K562 (cell line): ENCODE results near the gene GPHA2. TPM values are rescaled to one million over a fixed set of nuclear protein-coding genes. Genes with fewer than 3 reads are reported as not detected.

Experiments used
- AFF4 ChIP-seq: sonication (generic); formaldehyde crosslinking; IDR thresholded peaks from 2 replicates; pipeline ENCODE4 v1.8.0; 2023; ENCODE audit warnings: mild to moderate bottlenecking, missing genetic modification reagents
- CC2D1A ChIP-seq: fragments of 450-650 bp; IDR thresholded peaks from 2 replicates; pipeline ENCODE4 v1.6.1; 2017; ENCODE audit warnings: mild to moderate bottlenecking
- COPS2 ChIP-seq: fragments of 450-650 bp; conservative IDR thresholded peaks from 2 replicates; pipeline ENCODE4 v1.6.1; 2016; ENCODE audit warnings: mild to moderate bottlenecking, moderate library complexity
- CXXC5 ChIP-seq: fragments of 250-450 bp; sonication (Bioruptor Pico); IDR thresholded peaks from 2 replicates; pipeline ENCODE4 v1.8.0; 2022; ENCODE audit warnings: inconsistent platforms, mild to moderate bottlenecking, moderate library complexity
- DMBX1 ChIP-seq: fragments of 250-450 bp; sonication (Bioruptor Pico); IDR thresholded peaks from 2 replicates; pipeline ENCODE4 v1.8.0; 2022; ENCODE audit warnings: inconsistent platforms, mild to moderate bottlenecking, moderate library complexity, borderline replicate concordance
- EP300 ChIP-seq: IDR thresholded peaks from 2 replicates; pipeline ENCODE4 v1.6.1; 2012; ENCODE audit warnings: low read length, improper control_type of control experiment
- HBP1 ChIP-seq: fragments of 450-650 bp; formaldehyde crosslinking; IDR thresholded peaks from 2 replicates; pipeline ENCODE4 v1.4.0; 2022; ENCODE audit warnings: missing genetic modification characterization
- HLTF ChIP-seq: fragments of 450-650 bp; IDR thresholded peaks from 2 replicates; pipeline ENCODE4 v1.6.1; 2016
- HSF4 ChIP-seq: fragments of 250-450 bp; sonication (Bioruptor Pico); IDR thresholded peaks from 2 replicates; pipeline ENCODE4 v2.1.2; 2022; ENCODE audit warnings: mild to moderate bottlenecking, moderate library complexity, borderline replicate concordance
- MTA1 ChIP-seq: fragments of 450-650 bp; IDR thresholded peaks from 2 replicates; pipeline ENCODE4 v1.6.1; 2017; ENCODE audit warnings: borderline replicate concordance
- NONO ChIP-seq, 2 experiments: fragments of 200-400 bp in 1 of 2; fragments of 450-650 bp in 1 of 2; formaldehyde crosslinking in 1 of 2; IDR thresholded peaks; 2 replicates each; pipeline ENCODE4 v1.6.1; 2017; ENCODE audit warnings: low read depth in 2 of 2, mild to moderate bottlenecking in 2 of 2, moderate library complexity in 2 of 2, low read length in 1 of 2
- PHB2 ChIP-seq: fragments of 450-650 bp; IDR thresholded peaks from 2 replicates; pipeline ENCODE4 v1.6.1; 2017; ENCODE audit warnings: low read depth
- RB1 ChIP-seq: fragments of 450-650 bp; IDR thresholded peaks from 2 replicates; pipeline ENCODE4 v1.6.1; 2017; ENCODE audit warnings: low read depth, mild to moderate bottlenecking
- SMARCE1 ChIP-seq: fragments of 450-650 bp; IDR thresholded peaks from 2 replicates; pipeline ENCODE4 v1.7.1; 2016; ENCODE audit warnings: mild to moderate bottlenecking
- SUPT5H ChIP-seq: fragments of 450-650 bp; IDR thresholded peaks from 2 replicates; pipeline ENCODE4 v1.6.1; 2016
- TBL1XR1 ChIP-seq, 2 experiments: IDR thresholded peaks; 2 replicates each; pipeline ENCODE4 v1.6.1; 2012; ENCODE audit warnings: improper control_type of control experiment in 2 of 2, low read length in 2 of 2, mild to moderate bottlenecking in 1 of 2
- ZBTB2 ChIP-seq: fragments of 450-650 bp; IDR thresholded peaks from 2 replicates; pipeline ENCODE4 v1.6.1; 2016; ENCODE audit warnings: antibody characterized with exemption
- ZNF12 ChIP-seq: sonication (generic); formaldehyde crosslinking; IDR thresholded peaks from 2 replicates; pipeline ENCODE4 v1.4.0; 2020; ENCODE audit warnings: mild to moderate bottlenecking, missing genetic modification reagents
- ZNF175 ChIP-seq: fragments of 200-800 bp; sonication (Bioruptor generic); IDR thresholded peaks from 2 replicates; pipeline ENCODE4 v1.6.1; 2016; ENCODE audit warnings: low read depth, mild to moderate bottlenecking, missing genetic modification characterization, missing compliant biosample characterization
- ZNF583 ChIP-seq: fragments of 250-450 bp; sonication (Bioruptor Pico); IDR thresholded peaks from 2 replicates; pipeline ENCODE4 v1.4.0; 2020
- ZNF77 ChIP-seq: fragments of 250-450 bp; sonication (Bioruptor Pico); IDR thresholded peaks from 2 replicates; pipeline ENCODE4 v1.5.0; 2020
- polyA plus RNA-seq, 8 experiments: library from polyadenylated mRNA; depleted of rRNA in 4 of 8; stranded (reverse) in 5 of 8; unstranded in 3 of 8; fragments of >200 nt; fragmentation: Nextera tagmentation in 2 of 8; fragmentation: Illumina TruSeq in 1 of 8; extraction: Ambion mirVana in 2 of 8; extraction: Trizol in 1 of 8; gene quantifications; 2 replicates each; pipeline versions ENCODE4 v1.2.1 to v1.2.3, GENCODE V29; 2011 to 2014; ENCODE audit warnings: inconsistent platforms in 1 of 8, missing spikeins in 1 of 8
- total RNA-seq, 7 experiments: library from RNA; depleted of rRNA in 6 of 7; stranded (reverse); fragments of >200 nt in 6 of 7; fragmentation: Illumina TruSeq in 2 of 7; extraction: Trizol in 2 of 7; gene quantifications; 2 replicates each; pipeline versions ENCODE4 v1.2.1 to v1.2.3, GENCODE V29; 2011 to 2021; ENCODE audit warnings: low replicate concordance in 1 of 7

The GPHA2 gene
- total and polyA plus RNA-seq, 9 of the 15 experiments (the other 6 are each of a cell fraction or from before 2014, with no cell fraction given): 0.17 to 0.22 TPM; not detected in 7

- peak; percentile 58; the same call in 1 of the 2 replicates for TF ChIP-seq HBP1 (CRISPR knock-in tag)
- TF ChIP-seq ZNF77 (CRISPR knock-in tag): no peak
- peak in 1 of 2 experiments; percentile 78; a peak in 1 of 4 replicates for TF ChIP-seq NONO (IDR thresholded peaks at IDR 0.05; ENCODE audit: low read depth in 2 of 2, low read length in 1 of 2)
- TF ChIP-seq SMARCE1: peak; percentile 99
- peak; percentile 83; the same call in 1 of the 2 replicates for TF ChIP-seq ZNF175
- TF ChIP-seq TBL1XR1 (IDR thresholded peaks at IDR 0.05; ENCODE audit: low read length in 2 of 2): peak; percentile 52 to 91; a peak in 3 of 4 replicates
- TF ChIP-seq DMBX1: peak; percentile 85; the same call in 1 of the 2 replicates
- peak; percentile 89 for TF ChIP-seq MTA1
- peak; percentile 88 for TF ChIP-seq ZBTB2
- TF ChIP-seq ZNF12: peak; percentile 33; the same call in 1 of the 2 replicates
- TF ChIP-seq EP300: peak; percentile 98
- peak; percentile 94 for TF ChIP-seq CXXC5 (CRISPR knock-in tag)
- 0 out of 2 replicates have a peak, but pooled peaks have one; percentile 3 for TF ChIP-seq HSF4 (CRISPR knock-in tag)
- TF ChIP-seq CC2D1A: peak; percentile 95; the same call in 1 of the 2 replicates
- TF ChIP-seq ZNF583 (CRISPR knock-in tag): no peak; the same call in 1 of the 2 replicates
- TF ChIP-seq AFF4 (CRISPR knock-in tag): no peak; the same call in 1 of the 2 replicates
- peak; percentile 90 for TF ChIP-seq PHB2
- TF ChIP-seq COPS2: no peak
- TF ChIP-seq HLTF: peak; percentile 85
- no peak for TF ChIP-seq SUPT5H
- TF ChIP-seq RB1: peak; percentile 71; the same call in 1 of the 2 replicates
Observed at GRCh38 chr11:64888729-64889511, 46.8 kb downstream of the GPHA2 start (continued).
